Adipose tissue (tissue), 3 donors: ENCODE measurements around the gene PRELID3B. TPM values are rescaled to one million over a fixed set of nuclear protein-coding genes. Genes with fewer than 3 reads are reported as not detected.
"Not testable (repeated sequence)": the region's sequence is repeated elsewhere in the genome, so short reads cannot be mapped to it uniquely, and the experiment has no call there.

Experiments used
- H3K27ac ChIP-seq: one replicate; pipeline ENCODE4 v1.5.1; 2013; ENCODE audit warnings: low read depth, low read length
- WGBS, 3 donors: extraction: QIAGEN DNeasy Blood & Tissue Kit; methylation state at CpG; one replicate each; pipeline ENCODE4 v1.1.7; 2013; 5-methylcytosine and 5-hydroxymethylcytosine counted together
- polyA plus RNA-seq, 3 donors: library from polyadenylated mRNA; stranded (reverse); fragments of 200-250 nt; gene quantifications; one replicate each; pipeline ENCODE4 v1.2.3, GENCODE V29; 2013
- donor health status: healthy with polysubstance abuse.
- donor health status: Bipolar disorder and iron deficiency.
- donor health status: healthy.

The PRELID3B gene
- polyA plus RNA-seq, 3 donors, result 16.3 to 34.1 (median 25.4) TPM

DNA sequence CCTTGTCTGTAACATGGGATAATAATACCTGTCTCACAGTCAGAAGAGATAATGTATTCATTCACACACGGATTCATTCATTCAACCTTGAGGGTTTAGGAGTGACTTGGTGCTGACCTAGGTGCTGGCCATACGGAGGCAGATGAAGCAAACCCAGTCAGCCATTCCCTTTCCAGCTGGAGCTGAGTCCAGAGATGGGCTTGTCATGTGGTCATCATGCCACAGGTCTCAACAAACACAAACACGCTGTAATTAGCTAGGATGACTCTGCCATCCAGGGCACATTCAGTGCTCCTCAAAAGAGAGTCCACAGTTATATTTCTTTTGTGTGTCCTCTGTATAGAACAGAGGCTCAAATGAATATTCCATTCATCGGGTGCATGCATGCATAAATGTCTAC lies 19.5 kb upstream of the PRELID3B start:
- no peak overlapping the region for H3K27ac ChIP-seq
- 63 to 81% (median 76%) methylated on average over 4 of the region's 4 CpGs for WGBS, 3 donors

DNA sequence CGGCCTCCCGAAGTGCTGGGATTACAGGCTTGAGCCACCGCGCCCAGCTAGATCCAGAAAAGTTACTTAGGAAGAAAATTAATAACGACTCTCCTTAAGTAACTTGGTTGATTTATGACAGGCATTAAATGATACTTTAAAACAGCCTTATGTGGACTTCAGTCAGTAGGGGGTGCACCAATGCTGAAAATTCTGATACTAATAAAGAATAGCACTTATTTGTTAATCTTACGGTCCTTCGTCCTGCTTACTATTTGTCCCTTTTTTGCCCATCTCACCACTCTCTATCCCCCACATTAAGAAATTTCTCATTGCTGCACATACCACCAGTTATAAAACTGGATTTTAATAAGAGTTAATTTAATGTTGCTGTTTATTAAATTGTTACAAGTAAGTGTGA lies 12.7 kb upstream of the PRELID3B start:
- H3K27ac ChIP-seq, result no peak overlapping the region
- 51 to 68% (median 55%) methylated on average over 7 of the region's 7 CpGs for WGBS, 3 donors

DNA sequence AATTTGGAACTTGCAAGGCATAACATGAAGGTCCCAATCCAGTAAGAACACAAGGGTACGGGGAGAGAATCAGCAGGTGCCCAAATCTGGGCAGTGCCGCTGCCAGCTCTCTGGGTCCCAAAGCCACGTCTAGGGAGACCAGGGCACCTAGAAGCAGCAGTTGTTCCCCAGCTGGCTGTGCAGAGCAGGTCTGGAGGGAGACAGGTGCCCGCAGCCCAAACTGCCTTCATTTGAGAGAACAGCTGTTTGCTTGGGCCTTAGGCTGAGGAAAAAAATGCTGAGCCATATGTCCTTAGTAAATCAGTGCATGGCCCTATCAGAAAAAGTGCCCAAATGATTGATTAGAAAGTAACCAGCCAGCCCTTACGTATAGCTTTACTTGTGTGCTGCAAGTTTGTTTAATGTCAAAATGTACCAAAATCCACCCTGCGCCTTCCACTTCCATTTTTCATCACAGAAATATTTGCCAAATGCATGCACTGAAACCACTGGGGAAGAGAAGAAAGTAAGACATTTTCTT lies 9.1 kb upstream of the PRELID3B start:
- 74 to 84% (median 81%) methylated on average over 6 of the region's 6 CpGs for WGBS, 3 donors
- H3K27ac ChIP-seq, result no peak overlapping the region

DNA sequence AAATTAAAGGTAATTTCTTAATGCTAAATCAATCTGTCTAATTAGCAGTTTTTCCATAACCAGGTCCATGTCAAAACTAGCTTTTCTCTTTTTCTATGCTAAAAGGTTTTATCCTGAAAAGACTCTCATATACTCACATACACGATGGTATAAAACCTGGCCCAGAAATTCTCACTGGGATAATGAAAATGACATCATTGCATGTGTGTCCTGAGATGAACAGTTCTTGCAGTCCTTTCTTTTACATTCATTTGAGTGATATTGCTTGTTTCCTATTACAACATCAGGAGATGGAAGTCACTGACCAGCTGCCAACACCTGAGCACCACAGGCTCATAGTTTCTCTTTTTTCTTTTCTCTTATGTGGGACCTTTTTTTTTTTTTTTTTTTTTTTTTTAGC lies 7.9 kb upstream of the PRELID3B start:
- no peak overlapping the region for H3K27ac ChIP-seq

DNA sequence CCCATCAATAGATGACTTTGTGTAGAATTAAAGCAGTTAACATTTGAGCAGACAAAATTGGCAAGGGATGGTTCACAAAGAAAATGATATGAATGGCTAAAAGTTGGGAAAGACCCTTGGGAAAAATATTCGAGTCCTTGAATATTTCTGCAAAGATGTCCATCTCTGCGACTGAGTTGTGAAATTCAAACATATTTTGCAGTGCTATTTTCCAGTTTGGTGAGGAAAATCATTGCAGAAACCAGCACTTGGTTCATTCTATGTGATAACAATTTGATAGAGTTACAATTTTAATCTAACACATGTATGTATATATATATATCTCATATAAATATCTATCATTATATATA lies 6.1 kb upstream of the PRELID3B start:
- H3K27ac ChIP-seq, result no peak overlapping the region
- 39 to 74% (median 71%) methylated on average over 2 of the region's 2 CpGs for whole genome bisulfite sequencing, 3 donors

More for the DNA sequence above, 7.9 kb upstream of the PRELID3B start:
- WGBS, 3 donors, result 52 to 73% (median 60%) methylated on average over 1 of the region's 1 CpG

DNA sequence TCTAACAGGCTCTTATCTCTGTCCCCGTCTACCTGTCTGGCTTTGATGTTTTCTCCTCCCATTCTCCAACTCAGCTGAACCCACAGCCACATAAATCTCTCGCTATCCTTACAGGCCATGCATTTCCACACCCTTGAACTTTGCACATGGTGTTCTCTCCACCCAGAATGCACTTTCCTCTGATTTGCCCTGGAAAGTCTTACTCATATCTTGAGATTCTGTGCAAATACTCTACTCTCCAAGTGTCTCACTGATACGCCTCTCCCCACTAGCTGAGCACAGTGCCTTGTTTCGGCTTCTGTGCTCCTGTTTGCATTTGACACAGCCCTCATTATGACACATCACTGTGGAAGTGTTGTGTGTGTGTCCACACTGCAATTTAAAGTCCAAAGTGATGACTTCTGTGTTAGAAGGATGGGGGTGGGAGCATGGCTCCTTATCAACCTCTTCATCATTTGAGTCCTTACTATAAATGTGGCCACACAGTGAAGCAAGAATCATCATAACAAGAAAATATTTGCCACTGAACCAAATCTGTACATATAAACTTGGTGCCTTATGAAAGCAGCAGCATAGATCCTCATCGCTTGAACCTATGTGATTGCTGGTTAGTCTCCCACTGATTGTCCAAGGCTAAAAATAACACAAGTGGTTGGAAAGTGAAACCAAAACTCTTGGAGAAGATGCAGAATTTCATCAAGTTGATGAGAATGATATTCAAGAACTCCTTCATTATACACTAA lies 5.5 kb upstream of the PRELID3B start:
- WGBS, 3 donors, result 75 to 82% (median 75%) methylated on average over 5 of the region's 5 CpGs
- H3K27ac ChIP-seq, result no peak overlapping the region

DNA sequence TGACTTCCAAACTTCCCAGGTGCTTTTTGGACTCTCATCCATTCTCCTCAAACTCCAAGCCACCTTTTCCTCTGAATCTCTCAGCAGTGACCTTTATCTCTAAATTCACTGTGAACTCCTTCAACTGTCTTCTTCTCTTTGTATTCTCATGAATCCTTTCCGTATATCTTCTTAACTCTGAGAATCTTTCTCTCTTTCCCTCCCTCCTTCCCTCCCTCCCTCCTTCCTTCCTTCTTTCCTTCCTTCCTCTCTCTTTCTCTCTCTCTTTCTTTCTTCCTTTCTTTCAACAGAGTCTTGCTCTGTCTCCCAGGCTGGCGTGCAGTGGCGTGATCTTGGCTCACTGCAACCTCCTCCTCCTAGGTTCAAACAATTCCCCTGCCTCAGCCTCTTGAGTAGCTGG lies 4.3 kb upstream of the PRELID3B start:
- no peak overlapping the region for H3K27ac ChIP-seq
- 82 to 95% (median 83%) methylated on average over 3 of the region's 3 CpGs for WGBS, 3 donors

DNA sequence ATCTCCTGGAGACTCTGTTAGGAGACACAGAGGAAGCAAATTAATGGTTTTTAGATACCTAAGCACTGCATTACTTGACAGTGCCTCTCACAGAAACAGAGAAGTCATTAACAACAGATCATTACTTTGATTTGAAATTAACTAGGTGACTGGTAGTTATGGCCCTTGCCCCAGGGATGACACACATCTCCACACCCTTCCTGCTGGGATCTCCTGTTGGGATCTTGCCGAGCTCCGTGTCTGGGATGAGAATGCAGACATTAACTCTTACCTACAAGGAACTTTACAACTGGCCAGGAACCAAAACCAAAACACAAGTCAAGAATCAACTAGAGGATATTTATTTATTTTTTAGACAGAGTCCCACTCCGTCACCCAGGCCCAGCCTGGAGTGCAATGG lies 2.2 kb upstream of the PRELID3B start:
- 71 to 87% (median 76%) methylated on average over 3 of the region's 3 CpGs for WGBS, 3 donors
- no peak overlapping the region for H3K27ac ChIP-seq

DNA sequence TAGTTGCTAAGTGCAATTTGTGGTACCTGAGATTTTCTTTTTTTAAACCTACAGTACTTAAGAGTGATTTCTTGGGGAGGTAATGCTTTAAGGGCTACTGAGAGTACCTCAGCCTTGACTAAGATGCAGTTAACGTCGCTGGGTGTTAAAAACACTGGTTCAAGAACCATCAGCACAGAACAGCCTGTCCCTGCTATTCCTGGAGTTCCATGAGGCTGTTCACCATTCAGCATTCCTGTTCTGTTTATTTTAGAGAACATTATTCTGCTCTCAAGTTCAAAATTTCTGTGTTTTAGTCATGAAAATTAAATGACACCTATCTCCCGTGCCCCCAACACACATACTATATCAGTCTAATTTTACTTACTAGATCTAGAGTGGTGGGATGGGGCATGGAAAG lies 1.7 kb upstream of the PRELID3B start:
- 87 to 95% (median 93%) methylated on average over 3 of the region's 3 CpGs for WGBS, 3 donors
- no peak overlapping the region for H3K27ac ChIP-seq

DNA sequence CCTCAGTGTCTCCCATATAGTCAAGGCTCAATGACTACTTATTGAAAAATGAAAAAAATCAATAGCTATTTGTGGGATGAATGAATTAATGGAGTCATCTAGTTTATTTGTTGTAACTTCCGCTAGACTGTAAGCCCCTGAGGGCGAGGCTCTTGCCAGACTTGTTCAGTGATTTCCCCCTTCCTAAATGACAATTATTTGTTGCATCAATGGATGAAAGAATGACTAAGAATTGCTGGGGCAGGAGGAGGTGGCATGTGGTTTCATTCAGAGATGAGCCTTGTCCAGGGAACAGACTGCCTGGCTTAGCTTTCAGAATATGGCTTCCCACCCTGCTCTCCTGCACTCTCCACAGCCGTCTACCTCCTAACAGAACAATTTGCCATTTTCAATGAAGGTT lies 1.1 kb upstream of the PRELID3B start:
- WGBS, 3 donors, result 60 to 77% (median 72%) methylated on average over 3 of the region's 3 CpGs
- H3K27ac ChIP-seq, result no peak overlapping the region

DNA sequence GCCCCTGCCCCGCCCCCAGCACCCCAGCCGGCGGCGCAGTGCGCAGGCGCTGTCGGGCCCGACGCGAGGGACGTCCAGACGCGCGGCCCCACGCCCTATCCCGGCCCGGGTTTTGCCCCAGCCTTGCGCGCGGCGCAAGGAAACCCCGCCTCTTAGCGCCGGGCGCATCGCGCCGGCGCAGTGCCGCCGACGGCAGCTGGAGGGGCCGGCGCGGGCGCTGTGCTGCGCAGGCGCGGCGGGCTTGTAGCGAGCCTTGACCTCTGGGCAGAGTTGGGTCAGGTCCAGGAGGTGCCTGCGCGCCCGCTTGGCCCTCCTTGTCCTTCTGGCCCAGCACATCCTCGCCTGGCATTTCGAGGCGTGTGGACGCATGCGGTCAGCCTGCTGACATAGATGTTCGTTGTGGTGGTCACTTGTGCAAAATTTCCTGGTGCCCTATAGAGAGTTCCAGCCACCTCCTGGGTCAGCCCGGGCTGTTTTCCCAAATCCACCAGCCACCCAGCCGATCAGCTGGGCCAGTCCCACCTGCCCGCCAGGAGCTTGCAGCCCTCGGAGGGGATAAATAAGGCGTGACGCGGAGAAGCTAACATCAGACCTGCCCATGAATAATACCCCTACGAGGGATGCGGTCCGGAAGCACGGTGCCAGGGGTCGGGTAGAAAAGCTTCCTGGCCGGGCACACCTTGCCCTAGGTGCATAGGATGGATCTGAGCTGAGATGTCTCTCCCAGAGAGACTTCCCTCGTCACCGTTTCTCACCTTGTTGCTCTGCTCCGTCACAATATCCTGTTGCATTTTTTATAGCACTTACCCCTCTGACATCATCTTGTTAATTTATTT lies 428 bp upstream of the PRELID3B start:
- H3K27ac ChIP-seq, result no peak overlapping the region
- WGBS, 3 donors, result 15 to 19% (median 15%) methylated on average over 53 to 66 of the region's 66 CpGs

DNA sequence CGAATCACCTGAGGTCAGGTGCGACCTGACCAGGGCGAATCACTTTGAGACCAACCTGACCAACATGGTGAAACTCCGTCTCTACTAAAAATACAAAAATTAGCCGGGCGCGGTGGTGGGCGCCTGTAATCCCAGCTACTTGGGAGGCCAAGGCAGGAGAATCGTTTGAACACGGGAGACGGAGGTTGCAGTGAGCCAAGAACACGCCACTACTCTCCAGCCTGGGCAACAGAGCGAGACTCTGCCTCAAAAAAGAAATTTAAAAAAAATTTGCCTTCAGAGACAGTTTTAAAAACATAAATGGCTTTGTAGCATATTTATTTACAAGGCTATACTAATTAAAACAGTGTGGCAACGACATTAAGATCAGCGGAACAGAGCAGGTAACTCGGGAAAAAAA lies 1.1 kb downstream of the PRELID3B start:
- WGBS, 3 donors, result 90 to 93% (median 93%) methylated on average over 16 of the region's 16 CpGs
- H3K27ac ChIP-seq, result not testable (repeated sequence)

DNA sequence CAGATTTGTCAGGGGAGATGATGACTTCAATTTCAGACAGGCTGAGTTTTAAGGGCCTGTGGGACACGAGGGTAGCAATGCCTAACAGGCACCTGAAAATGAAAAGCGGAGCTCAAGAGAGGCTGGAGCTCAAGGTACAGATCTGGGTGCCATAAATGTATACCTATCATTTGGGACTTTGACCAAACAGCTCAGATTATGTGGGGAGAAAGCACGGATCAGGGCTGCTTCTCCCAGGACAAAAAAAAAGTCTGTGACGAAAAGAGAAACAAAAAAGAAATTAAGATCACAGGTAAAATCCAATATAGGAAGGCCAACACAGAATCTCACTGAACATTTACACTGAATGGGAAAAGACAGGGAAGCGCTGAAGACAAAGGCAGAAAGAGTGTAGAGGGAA lies 1.9 kb downstream of the PRELID3B start:
- no peak overlapping the region for H3K27ac ChIP-seq
- 83 to 92% (median 86%) methylated on average over 5 of the region's 5 CpGs for WGBS, 3 donors

DNA sequence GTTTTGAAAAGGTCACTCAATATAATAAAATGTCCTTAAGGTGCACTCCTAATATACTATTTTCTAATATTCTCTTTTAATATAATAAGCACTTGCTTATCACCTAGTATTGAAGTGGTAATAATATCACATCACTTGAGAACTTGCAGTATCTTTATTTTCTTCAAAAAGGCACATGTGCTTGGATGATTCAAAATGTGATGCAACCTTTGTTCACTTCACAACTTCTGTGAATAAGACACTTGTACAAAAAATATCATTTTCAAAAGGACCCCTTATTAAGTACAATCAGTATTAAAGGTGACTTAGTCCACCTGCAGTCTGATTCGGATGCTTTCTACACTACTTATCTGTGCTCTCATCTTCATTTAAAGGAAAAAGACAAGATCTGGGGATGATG lies 3.4 kb downstream of the PRELID3B start:
- 69 to 86% (median 81%) methylated on average over 1 of the region's 1 CpG for WGBS, 3 donors
- H3K27ac ChIP-seq, result no peak overlapping the region

DNA sequence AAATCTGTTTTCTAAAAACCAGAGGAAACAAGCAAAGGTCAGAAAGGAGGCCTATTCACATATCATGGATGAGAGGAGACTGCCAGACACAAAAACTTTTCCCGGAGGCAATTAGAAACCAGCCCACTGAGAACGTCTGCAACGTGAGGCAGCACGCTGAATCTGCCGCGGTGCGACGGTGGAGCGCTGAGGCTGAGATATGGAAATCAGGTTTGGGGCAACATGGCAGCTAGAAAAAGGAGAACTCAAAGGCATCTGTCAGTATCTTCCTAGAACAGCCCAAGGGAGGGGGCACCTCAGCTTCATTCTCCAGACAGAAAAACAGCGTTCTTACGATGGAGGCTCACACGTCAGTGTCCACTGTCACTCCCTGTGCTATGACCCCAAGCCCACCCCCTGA lies 5.2 kb downstream of the PRELID3B start:
- WGBS, 3 donors, result 93 to 96% (median 95%) methylated on average over 12 of the region's 12 CpGs
- no peak overlapping the region for H3K27ac ChIP-seq

DNA sequence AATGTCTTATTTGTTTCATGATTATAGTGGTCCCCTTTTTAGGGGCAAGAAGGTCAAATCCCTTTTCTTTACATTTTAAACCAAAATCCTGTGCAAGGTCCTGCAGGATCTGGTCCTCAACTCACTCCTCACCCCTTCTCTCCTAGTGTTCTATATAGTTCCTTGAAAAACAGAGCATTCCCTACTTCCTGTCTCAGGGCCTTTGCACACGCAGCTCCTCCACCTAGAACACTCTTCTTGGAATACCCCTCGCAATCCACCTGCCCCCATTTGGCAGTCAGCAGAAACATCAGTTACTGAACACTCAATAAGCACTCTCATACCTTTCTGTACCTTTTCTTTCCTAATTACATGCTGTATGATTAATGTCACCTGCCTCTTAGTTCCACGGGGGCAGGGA lies 7.2 kb downstream of the PRELID3B start:
- WGBS, 3 donors, result 96% methylated on average over 3 of the region's 3 CpGs
- no peak overlapping the region for H3K27ac ChIP-seq

DNA sequence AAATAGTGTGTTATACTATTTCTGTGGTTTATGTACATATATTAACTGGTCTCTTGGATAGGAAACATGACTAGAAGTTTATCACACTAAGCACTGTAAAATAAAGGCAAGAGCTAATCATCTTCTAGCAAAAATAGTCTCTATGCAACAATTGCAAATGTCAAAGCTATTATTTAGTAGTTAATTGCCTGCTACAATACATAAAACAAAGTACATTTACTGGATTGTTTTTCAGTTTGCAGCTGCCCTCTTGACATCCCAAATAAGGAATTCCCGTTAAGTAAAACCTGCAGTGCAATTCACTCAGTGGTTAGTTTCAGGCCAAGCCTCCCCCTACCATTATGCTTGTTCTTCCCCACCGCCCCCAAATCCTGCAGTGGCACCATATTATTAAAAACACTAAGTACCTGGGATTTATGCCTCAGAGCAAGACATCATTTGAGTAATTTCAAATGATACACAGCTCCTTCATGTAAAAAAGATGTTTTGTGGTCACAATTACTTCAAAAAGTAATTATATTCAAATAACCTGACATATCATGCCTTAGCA lies 8.9 kb downstream of the PRELID3B start:
- WGBS, 3 donors, result 87 to 95% (median 92%) methylated on average over 2 of the region's 2 CpGs
- no peak overlapping the region for H3K27ac ChIP-seq

DNA sequence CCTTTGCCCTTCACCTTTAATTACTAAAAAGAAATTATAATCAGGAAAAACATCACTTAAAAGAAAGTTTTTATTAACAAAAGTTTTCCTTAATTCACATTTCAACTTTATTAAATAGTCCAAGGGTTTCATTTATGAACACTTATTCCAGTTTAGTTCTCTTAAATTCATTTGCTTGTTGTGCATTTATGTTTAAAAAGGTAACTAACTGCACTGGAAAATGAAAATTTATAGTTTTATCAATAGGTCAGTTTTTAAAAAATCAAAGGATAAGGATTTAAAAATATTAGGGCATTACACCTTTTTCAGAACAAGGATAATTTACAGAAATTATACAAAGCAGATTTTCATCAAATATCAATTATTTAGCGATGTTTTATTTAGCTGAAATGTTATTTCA lies 9.5 kb downstream of the PRELID3B start:
- H3K27ac ChIP-seq, result no peak overlapping the region
- 98 to 100% (median 98%) methylated on average over 1 of the region's 1 CpG for WGBS, 3 donors

DNA sequence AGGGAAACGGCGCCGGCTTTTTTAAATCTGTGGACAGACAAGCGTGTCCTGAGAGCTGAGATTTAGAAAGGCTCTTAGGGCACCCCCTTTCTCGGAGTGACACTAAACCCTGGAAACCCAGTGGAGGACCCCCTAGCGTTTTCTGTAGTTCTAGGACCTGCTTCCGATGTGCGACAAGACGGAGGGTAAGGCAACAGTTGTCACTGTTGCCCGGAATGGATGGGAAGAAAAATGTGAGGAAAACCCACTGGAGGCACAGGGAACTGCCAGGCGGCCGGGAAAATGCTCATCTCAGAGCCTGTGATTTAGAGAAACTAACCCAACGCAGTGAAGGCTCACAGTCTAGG lies 9.9 kb downstream of the PRELID3B start:
- 1 to 3% (median 2%) methylated on average over 13 of the region's 13 CpGs for WGBS, 3 donors
- H3K27ac ChIP-seq, result no peak overlapping the region
